WTC11 (cell line): ENCODE data around the gene LRRC58. TPM values are rescaled to one million over a fixed set of nuclear protein-coding genes. Genes with fewer than 3 reads are reported as not detected.

Experiments used
- ATAC-seq: fragments of 200-7000 bp; cut with Tn5 transposase; 2 replicates; pipeline ENCODE4 v1.10.0; 2021; ENCODE audit warnings: mild to moderate bottlenecking, moderate library complexity
- CTCF ChIA-PET: fragments of 300-600 bp; sonication (Branson Sonifier 250); formaldehyde crosslinking; loops from one replicate; lab custom pipeline; 2021; ENCODE audit warnings: antibody characterized with exemption; lab: Charles Lee
- POLR2A ChIA-PET: fragments of 350-600 bp; sonication (Branson Sonifier 250); formaldehyde crosslinking; loops from one replicate; lab custom pipeline; 2021; ENCODE audit warnings: antibody characterized with exemption; lab: Charles Lee
- DNase-seq: peaks from one replicate; pipeline ENCODE4 v3.0.0; 2021; ENCODE audit warnings: low spot score
- H3K27ac Mint-ChIP-seq: 2 replicates; pipeline ENCODE4 v1.8.0; 2021; ENCODE audit warnings: mixed read lengths
- H3K27me3 Mint-ChIP-seq: 2 replicates; pipeline ENCODE4 v1.8.0; 2021; ENCODE audit warnings: low read depth, mild to moderate bottlenecking, moderate library complexity, mixed read lengths
- H3K36me3 Mint-ChIP-seq: 2 replicates; pipeline ENCODE4 v1.8.0; 2021; ENCODE audit warnings: mixed read lengths
- H3K4me1 Mint-ChIP-seq: 2 replicates; pipeline ENCODE4 v1.8.0; 2022; ENCODE audit warnings: mixed read lengths
- H3K4me3 Mint-ChIP-seq: 2 replicates; pipeline ENCODE4 v1.8.0; 2021; ENCODE audit warnings: mild to moderate bottlenecking, moderate library complexity, mixed read lengths
- H3K9me3 Mint-ChIP-seq: 2 replicates; pipeline ENCODE4 v1.8.0; 2021; ENCODE audit warnings: mixed read lengths
- ATF2 ChIP-seq: sonication (generic); formaldehyde crosslinking; IDR thresholded peaks from 2 replicates; pipeline ENCODE4 v1.8.1; 2022; ENCODE audit warnings: low read depth, missing genetic modification reagents, borderline replicate concordance
- ATF3 ChIP-seq: sonication (generic); formaldehyde crosslinking; conservative IDR thresholded peaks from 2 replicates; pipeline ENCODE4 v1.8.1; 2022; ENCODE audit warnings: mild to moderate bottlenecking, missing genetic modification reagents
- CREM ChIP-seq: sonication (generic); formaldehyde crosslinking; IDR thresholded peaks from 2 replicates; pipeline ENCODE4 v1.8.1; 2022; ENCODE audit warnings: mild to moderate bottlenecking, missing genetic modification reagents, moderate library complexity
- FOXK1 ChIP-seq: sonication (generic); formaldehyde crosslinking; IDR thresholded peaks from 2 replicates; pipeline ENCODE4 v1.8.0; 2022; ENCODE audit warnings: mild to moderate bottlenecking, moderate library complexity, missing genetic modification reagents
- GABPB1 ChIP-seq: sonication (generic); formaldehyde crosslinking; IDR thresholded peaks from 2 replicates; pipeline ENCODE4 v1.8.1; 2023; ENCODE audit warnings: mild to moderate bottlenecking, missing genetic modification reagents
- NFATC4 ChIP-seq: fragments of 250-450 bp; sonication (Bioruptor Pico); IDR thresholded peaks from 2 replicates; pipeline ENCODE4 v1.9.0; 2021; ENCODE audit warnings: mild to moderate bottlenecking
- NFYB ChIP-seq: sonication (generic); formaldehyde crosslinking; conservative IDR thresholded peaks from 2 replicates; pipeline ENCODE4 v1.8.0; 2022; ENCODE audit warnings: low read depth, missing genetic modification reagents
- PRRX2 ChIP-seq: fragments of 250-450 bp; sonication (Bioruptor Pico); IDR thresholded peaks from 2 replicates; pipeline ENCODE4 v1.8.0; 2021; ENCODE audit warnings: mild to moderate bottlenecking
- SMAD4 ChIP-seq: sonication (generic); formaldehyde crosslinking; IDR thresholded peaks from 2 replicates; pipeline ENCODE4 v1.8.0; 2022; ENCODE audit warnings: mild to moderate bottlenecking, missing genetic modification reagents
- TCF7 ChIP-seq: sonication (generic); formaldehyde crosslinking; IDR thresholded peaks from 2 replicates; pipeline ENCODE4 v1.8.0; 2022; ENCODE audit warnings: mild to moderate bottlenecking, low read depth, missing genetic modification reagents, moderate library complexity
- TEAD4 ChIP-seq: sonication (generic); formaldehyde crosslinking; IDR thresholded peaks from 2 replicates; pipeline ENCODE4 v1.8.0; 2022; ENCODE audit warnings: mild to moderate bottlenecking, missing genetic modification reagents
- ZNF263 ChIP-seq: sonication (generic); formaldehyde crosslinking; IDR thresholded peaks from 2 replicates; pipeline ENCODE4 v1.8.1; 2022; ENCODE audit warnings: low read depth, mild to moderate bottlenecking, moderate library complexity, missing genetic modification reagents
- ZNF317 ChIP-seq: sonication (generic); formaldehyde crosslinking; IDR thresholded peaks from 2 replicates; pipeline ENCODE4 v1.8.1; 2023; ENCODE audit warnings: low read depth, mild to moderate bottlenecking, moderate library complexity, missing genetic modification reagents, borderline replicate concordance
- ZNF532 ChIP-seq: fragments of 250-450 bp; sonication (Bioruptor Pico); IDR thresholded peaks from 2 replicates; pipeline ENCODE4 v1.9.0; 2021; ENCODE audit warnings: mild to moderate bottlenecking, borderline replicate concordance
- total RNA-seq: library from RNA; stranded (reverse); gene quantifications from 3 replicates; pipeline ENCODE4 v1.2.3, GENCODE V29; 2021
- TF ChIP-seq, protein P1 (sequence below): sonication (generic); formaldehyde crosslinking; IDR thresholded peaks from 2 replicates; pipeline ENCODE4 v1.8.1; 2022; ENCODE audit warnings: mild to moderate bottlenecking, moderate library complexity, missing genetic modification reagents
- TF ChIP-seq, protein P2 (sequence below): sonication (generic); formaldehyde crosslinking; IDR thresholded peaks from 2 replicates; pipeline ENCODE4 v1.8.0; 2022; ENCODE audit warnings: mild to moderate bottlenecking, missing genetic modification reagents
- TF ChIP-seq, protein P3 (sequence below): sonication (generic); formaldehyde crosslinking; IDR thresholded peaks from 2 replicates; pipeline ENCODE4 v1.8.0; 2022; ENCODE audit warnings: mild to moderate bottlenecking, missing genetic modification reagents
- TF ChIP-seq, protein P4 (sequence below): sonication (generic); formaldehyde crosslinking; IDR thresholded peaks from 2 replicates; pipeline ENCODE4 v1.8.0; 2023; ENCODE audit warnings: missing genetic modification reagents
- TF ChIP-seq, protein P5 (sequence below): sonication (generic); formaldehyde crosslinking; IDR thresholded peaks from 2 replicates; pipeline ENCODE4 v1.8.1; 2023; ENCODE audit warnings: mild to moderate bottlenecking, missing genetic modification reagents, moderate library complexity

The LRRC58 gene
- total RNA-seq, 1 experiment from 2014 or later: 15.1 TPM

- DNase-seq (no peak), ATAC-seq (no peak)
- H3K4me3 Mint-ChIP-seq: no peak overlapping the region
- H3K27ac Mint-ChIP-seq: no peak overlapping the region
- H3K4me1 Mint-ChIP-seq: no peaks in the 10 kb centered on the region
- peaks cover 10% of the 10 kb centered on the region; the same call in 1 of the 2 replicates for H3K9me3 Mint-ChIP-seq
- H3K27me3 Mint-ChIP-seq: no peaks in the 10 kb centered on the region; the same call in 1 of the 2 replicates
- ChIA-PET POLR2A (interaction anchor here (1.2 kb wide), 1 partner anchor 191 kb away, joined by 4 read pairs; no protein-coding TSS in a partner anchor), CTCF (no interaction called here)
- no peaks in the 10 kb centered on the region; the same call in 1 of the 2 replicates for H3K36me3 Mint-ChIP-seq
- TF ChIP-seq ZNF532 (CRISPR knock-in tag) (no peak), TEAD4 (CRISPR knock-in tag) (no peak), PRRX2 (CRISPR knock-in tag) (no peak), CREM (CRISPR knock-in tag) (no peak), TCF7 (CRISPR knock-in tag) (no peak), GABPB1 (CRISPR knock-in tag) (no peak), ZNF263 (no peak), ZNF317 (no peak), ATF3 (no peak), SMAD4 (CRISPR knock-in tag) (no peak), NFATC4 (CRISPR knock-in tag) (no peak), FOXK1 (CRISPR knock-in tag) (no peak), ATF2 (CRISPR knock-in tag) (no peak), NFYB (no peak)
- TF ChIP-seq, protein P1, sequence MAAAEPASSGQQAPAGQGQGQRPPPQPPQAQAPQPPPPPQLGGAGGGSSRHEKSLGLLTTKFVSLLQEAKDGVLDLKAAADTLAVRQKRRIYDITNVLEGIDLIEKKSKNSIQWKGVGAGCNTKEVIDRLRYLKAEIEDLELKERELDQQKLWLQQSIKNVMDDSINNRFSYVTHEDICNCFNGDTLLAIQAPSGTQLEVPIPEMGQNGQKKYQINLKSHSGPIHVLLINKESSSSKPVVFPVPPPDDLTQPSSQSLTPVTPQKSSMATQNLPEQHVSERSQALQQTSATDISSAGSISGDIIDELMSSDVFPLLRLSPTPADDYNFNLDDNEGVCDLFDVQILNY (CRISPR knock-in tag): no peak
- TF ChIP-seq, protein P2, sequence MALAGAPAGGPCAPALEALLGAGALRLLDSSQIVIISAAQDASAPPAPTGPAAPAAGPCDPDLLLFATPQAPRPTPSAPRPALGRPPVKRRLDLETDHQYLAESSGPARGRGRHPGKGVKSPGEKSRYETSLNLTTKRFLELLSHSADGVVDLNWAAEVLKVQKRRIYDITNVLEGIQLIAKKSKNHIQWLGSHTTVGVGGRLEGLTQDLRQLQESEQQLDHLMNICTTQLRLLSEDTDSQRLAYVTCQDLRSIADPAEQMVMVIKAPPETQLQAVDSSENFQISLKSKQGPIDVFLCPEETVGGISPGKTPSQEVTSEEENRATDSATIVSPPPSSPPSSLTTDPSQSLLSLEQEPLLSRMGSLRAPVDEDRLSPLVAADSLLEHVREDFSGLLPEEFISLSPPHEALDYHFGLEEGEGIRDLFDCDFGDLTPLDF (CRISPR knock-in tag): no peak
- TF ChIP-seq, protein P3, sequence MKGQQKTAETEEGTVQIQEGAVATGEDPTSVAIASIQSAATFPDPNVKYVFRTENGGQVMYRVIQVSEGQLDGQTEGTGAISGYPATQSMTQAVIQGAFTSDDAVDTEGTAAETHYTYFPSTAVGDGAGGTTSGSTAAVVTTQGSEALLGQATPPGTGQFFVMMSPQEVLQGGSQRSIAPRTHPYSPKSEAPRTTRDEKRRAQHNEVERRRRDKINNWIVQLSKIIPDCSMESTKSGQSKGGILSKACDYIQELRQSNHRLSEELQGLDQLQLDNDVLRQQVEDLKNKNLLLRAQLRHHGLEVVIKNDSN (CRISPR knock-in tag): no peak
- TF ChIP-seq, protein P4, sequence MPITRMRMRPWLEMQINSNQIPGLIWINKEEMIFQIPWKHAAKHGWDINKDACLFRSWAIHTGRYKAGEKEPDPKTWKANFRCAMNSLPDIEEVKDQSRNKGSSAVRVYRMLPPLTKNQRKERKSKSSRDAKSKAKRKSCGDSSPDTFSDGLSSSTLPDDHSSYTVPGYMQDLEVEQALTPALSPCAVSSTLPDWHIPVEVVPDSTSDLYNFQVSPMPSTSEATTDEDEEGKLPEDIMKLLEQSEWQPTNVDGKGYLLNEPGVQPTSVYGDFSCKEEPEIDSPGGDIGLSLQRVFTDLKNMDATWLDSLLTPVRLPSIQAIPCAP (CRISPR knock-in tag): no peak
- TF ChIP-seq, protein P5, sequence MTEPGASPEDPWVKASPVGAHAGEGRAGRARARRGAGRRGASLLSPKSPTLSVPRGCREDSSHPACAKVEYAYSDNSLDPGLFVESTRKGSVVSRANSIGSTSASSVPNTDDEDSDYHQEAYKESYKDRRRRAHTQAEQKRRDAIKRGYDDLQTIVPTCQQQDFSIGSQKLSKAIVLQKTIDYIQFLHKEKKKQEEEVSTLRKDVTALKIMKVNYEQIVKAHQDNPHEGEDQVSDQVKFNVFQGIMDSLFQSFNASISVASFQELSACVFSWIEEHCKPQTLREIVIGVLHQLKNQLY (CRISPR knock-in tag): no peak
Measured at GRCh38 chr3:120368172-120368571, 19.0 kb upstream of the LRRC58 start.
